ENCODE data around the gene TULP4. TPM values are rescaled to one million over a fixed set of nuclear protein-coding genes. Genes with fewer than 3 reads are reported as not detected.

TULP4 gene
- total and polyA plus RNA-seq, 2 experiments from 2014 or later = 20.0 to 118 TPM

DNA sequence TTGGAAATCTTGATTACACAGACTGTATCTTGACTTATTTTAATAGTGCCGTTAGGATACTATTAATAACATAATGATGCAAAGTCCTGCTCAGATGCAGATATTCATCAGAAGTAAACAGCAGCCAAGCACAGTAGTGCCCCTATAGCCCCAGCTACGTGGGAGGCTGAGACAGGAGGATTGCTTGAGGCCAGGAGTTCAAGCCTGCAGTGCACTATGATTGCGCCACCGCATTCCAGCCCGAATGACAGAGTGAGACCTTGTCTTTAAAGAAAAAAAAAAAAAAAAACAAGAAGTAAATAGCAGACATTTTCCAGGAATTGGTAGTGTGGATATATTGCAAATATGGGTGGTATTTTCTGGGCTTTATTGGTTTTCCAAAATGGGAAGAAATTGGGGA lies 61.8 kb downstream of the TULP4 start:
- H3K27me3 ChIP-seq = no peaks in the 10 kb centered on the region
- no peaks in the 10 kb centered on the region for H3K9me3 ChIP-seq (ENCODE audit: low read depth)
- H3K4me1 ChIP-seq (ENCODE audit: low read depth) = peaks cover 15% of the 10 kb centered on the region
- DNase-seq (ENCODE audit: low read depth in 1 of 2, low spot score in 1 of 2) = peak in 1 of 2 donors; percentile 66
- TF ChIP-seq, protein P1, sequence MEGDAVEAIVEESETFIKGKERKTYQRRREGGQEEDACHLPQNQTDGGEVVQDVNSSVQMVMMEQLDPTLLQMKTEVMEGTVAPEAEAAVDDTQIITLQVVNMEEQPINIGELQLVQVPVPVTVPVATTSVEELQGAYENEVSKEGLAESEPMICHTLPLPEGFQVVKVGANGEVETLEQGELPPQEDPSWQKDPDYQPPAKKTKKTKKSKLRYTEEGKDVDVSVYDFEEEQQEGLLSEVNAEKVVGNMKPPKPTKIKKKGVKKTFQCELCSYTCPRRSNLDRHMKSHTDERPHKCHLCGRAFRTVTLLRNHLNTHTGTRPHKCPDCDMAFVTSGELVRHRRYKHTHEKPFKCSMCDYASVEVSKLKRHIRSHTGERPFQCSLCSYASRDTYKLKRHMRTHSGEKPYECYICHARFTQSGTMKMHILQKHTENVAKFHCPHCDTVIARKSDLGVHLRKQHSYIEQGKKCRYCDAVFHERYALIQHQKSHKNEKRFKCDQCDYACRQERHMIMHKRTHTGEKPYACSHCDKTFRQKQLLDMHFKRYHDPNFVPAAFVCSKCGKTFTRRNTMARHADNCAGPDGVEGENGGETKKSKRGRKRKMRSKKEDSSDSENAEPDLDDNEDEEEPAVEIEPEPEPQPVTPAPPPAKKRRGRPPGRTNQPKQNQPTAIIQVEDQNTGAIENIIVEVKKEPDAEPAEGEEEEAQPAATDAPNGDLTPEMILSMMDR (IDR thresholded peaks at IDR 0.05; ENCODE audit: low read depth, low read length) = no peak
- H3K27ac ChIP-seq = no peak overlapping the region
- H3K36me3 ChIP-seq = no peaks in the 10 kb centered on the region
- no peak overlapping the region for H3K4me3 ChIP-seq

DNA sequence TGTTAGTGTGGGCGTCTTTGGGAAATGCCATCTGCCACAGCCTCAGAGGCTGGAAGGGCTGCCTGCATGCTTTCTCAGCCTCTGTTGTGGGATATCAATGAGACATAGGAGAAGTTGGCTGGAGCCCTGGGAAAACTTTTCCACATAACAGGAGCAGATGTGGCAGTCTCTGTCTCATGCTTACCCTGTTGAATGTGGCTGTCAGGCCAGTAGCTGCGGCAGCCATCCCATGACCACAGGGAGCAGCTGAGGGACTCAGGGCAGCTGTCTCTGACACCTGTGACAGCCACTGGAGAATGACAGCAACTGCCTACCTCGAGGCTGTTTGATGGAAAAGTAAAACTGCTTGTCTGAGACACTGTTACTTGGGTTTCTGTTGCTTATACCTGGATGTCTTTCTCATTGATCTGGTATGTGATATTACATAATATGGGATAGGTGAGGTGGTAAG lies 64.4 kb downstream of the TULP4 start:
- TF ChIP-seq, protein P1 (IDR thresholded peaks at IDR 0.05; ENCODE audit: low read depth, low read length) = no peak
- H3K27me3 ChIP-seq = no peaks in the 10 kb centered on the region
- H3K4me1 ChIP-seq (ENCODE audit: low read depth) = peaks cover 6% of the 10 kb centered on the region
- H3K9me3 ChIP-seq (ENCODE audit: low read depth) = no peaks in the 10 kb centered on the region
- H3K4me3 ChIP-seq = no peak overlapping the region
- H3K27ac ChIP-seq = no peak overlapping the region
- peak in 1 of 2 donors; percentile 17 for DNase-seq (ENCODE audit: low read depth in 1 of 2, low spot score in 1 of 2)
- H3K36me3 ChIP-seq = no peaks in the 10 kb centered on the region

DNA sequence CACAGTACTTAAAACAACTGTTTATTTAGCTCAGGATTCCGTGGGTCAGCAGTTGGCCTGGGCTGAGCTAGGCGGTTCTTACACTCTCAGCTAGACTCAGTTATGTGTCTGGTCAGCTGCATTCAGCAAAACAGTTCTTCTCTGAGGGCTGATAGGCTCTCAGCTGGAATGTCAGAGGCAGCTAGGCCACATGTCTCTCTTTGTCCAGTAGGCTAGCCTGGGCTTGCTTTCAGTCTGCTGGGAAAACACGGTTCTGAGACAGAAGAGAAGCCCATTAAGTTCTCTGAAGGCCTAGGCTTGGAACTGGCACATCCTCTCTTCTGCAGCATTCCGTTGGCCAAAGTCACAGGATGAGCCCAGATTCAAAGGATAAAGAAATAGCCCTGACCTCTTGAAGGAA lies 65.6 kb downstream of the TULP4 start:
- TF ChIP-seq, protein P1 (IDR thresholded peaks at IDR 0.05; ENCODE audit: low read depth, low read length) = no peak
- Histone ChIP-seq H3K4me3 (no peak overlapping the region), H3K27ac (no peak overlapping the region), H3K36me3 (no peaks in the 10 kb centered on the region), H3K9me3 (ENCODE audit: low read depth) (no peaks in the 10 kb centered on the region), H3K4me1 (ENCODE audit: low read depth) (peaks cover 6% of the 10 kb centered on the region), H3K27me3 (no peaks in the 10 kb centered on the region)
- DNase-seq (ENCODE audit: low read depth in 1 of 2, low spot score in 1 of 2) = no peak

DNA sequence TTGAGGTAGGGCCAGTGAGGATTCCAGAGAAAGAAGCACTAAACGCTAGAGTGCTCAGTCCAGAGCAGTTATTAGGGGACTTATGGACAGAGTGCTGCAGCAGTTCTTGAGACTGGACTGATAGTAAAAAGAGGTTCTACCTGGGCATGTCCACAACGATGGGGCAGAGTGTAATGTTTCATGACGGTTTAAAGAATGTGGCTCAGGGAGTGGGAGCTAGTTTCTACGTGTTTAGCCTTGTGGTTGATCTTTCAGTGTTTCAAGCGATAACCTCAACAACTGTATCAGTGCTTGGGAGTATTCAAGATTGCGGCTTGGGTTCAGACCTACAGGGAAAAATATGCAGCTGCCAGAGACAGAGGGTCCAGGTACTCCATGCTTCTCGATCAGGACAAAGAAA lies 67.1 kb downstream of the TULP4 start:
- H3K27me3 ChIP-seq = no peaks in the 10 kb centered on the region
- no peak overlapping the region for H3K4me3 ChIP-seq
- H3K36me3 ChIP-seq = no peaks in the 10 kb centered on the region
- TF ChIP-seq, protein P1 (IDR thresholded peaks at IDR 0.05; ENCODE audit: low read depth, low read length) = no peak
- H3K9me3 ChIP-seq (ENCODE audit: low read depth) = no peaks in the 10 kb centered on the region
- DNase-seq (ENCODE audit: low read depth in 1 of 2, low spot score in 1 of 2) = no peak
- H3K4me1 ChIP-seq (ENCODE audit: low read depth) = peaks cover 6% of the 10 kb centered on the region
- H3K27ac ChIP-seq = no peak overlapping the region

DNA sequence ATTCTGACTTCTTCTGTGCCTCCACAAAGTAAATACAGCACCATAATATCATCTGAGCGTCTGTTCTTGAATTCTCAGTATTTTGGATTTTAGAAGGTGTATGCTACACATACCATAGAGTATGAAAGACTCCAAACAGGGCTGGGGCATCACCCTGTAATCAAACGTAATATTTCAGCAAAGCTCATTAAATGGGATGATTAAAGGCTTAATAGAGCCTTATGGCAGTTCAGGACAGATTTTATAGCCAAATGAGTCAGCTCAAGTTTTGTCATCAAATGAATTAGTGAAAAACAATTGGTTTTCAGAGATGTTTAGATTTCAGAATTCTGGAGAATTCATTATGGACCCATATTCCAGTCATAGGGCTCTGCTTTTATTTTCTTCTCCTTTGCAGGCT lies 68.9 kb downstream of the TULP4 start:
- DNase-seq (ENCODE audit: low read depth in 1 of 2, low spot score in 1 of 2) = no peak
- H3K27ac ChIP-seq = no peak overlapping the region
- H3K27me3 ChIP-seq = no peaks in the 10 kb centered on the region
- no peak overlapping the region for H3K4me3 ChIP-seq
- H3K36me3 ChIP-seq = no peaks in the 10 kb centered on the region
- H3K4me1 ChIP-seq (ENCODE audit: low read depth) = peaks cover 6% of the 10 kb centered on the region
- TF ChIP-seq, protein P1 (IDR thresholded peaks at IDR 0.05; ENCODE audit: low read depth, low read length) = no peak
- no peaks in the 10 kb centered on the region for H3K9me3 ChIP-seq (ENCODE audit: low read depth)

DNA sequence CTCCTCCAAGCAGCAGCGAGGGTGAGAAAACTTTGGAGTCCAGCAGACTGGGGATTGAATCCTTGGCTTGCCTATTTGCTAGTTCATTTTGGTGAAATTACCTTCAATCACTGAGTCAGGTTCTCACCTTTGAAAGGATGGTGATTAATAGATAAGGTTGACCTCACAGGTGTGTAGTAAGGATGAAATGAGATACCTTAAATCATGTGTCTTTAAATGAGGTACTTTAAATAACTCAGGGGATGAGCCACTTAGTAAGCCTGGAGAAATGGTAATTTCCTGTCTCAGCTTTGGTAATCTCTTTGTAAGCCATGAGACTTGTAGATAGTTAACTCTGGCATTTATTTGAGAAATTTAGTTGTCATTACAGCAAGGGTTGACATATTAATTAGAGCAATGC lies 70.2 kb downstream of the TULP4 start:
- TF ChIP-seq, protein P1 (IDR thresholded peaks at IDR 0.05; ENCODE audit: low read depth, low read length) = no peak
- Histone ChIP-seq H3K4me3 (no peak overlapping the region), H3K9me3 (ENCODE audit: low read depth) (no peaks in the 10 kb centered on the region), H3K36me3 (no peaks in the 10 kb centered on the region), H3K4me1 (ENCODE audit: low read depth) (no peaks in the 10 kb centered on the region), H3K27me3 (no peaks in the 10 kb centered on the region), H3K27ac (no peak overlapping the region)
- DNase-seq (ENCODE audit: low read depth in 1 of 2, low spot score in 1 of 2) = no peak

All from cardiac muscle cell (in vitro differentiated cells and primary cell).